GM12891 (cell line): Measurements from ENCODE around the gene HTD2.

Experiments used
- PAX5 ChIP-seq: IDR thresholded peaks from 2 replicates; pipeline ENCODE4 v1.6.1; 2011; ENCODE audit warnings: low read length, moderate library complexity, mild to moderate bottlenecking; ENCODE audit not compliant: insufficient read depth, severe bottlenecking
- POLR2A ChIP-seq: IDR thresholded peaks from 2 replicates; pipeline ENCODE4 v1.6.1; 2011; ENCODE audit warnings: low read depth, low read length, control low read depth
- POLR2AphosphoS5 ChIP-seq: IDR thresholded peaks from 2 replicates; pipeline ENCODE4 v1.6.1; 2011; ENCODE audit warnings: low read depth, low read length, control low read depth
- POU2F2 ChIP-seq: IDR thresholded peaks from 2 replicates; pipeline ENCODE4 v1.6.1; 2011; ENCODE audit warnings: low read depth, mild to moderate bottlenecking, control low read depth, low read length, moderate library complexity
- SPI1 ChIP-seq: IDR thresholded peaks from 2 replicates; pipeline ENCODE4 v1.6.1; 2011; ENCODE audit warnings: low read depth, low read length, control low read depth
- TAF1 ChIP-seq: IDR thresholded peaks from 2 replicates; pipeline ENCODE4 v1.6.1; 2011; ENCODE audit warnings: low read depth, low read length, control low read depth

- TF ChIP-seq POLR2A (no peak), POLR2AphosphoS5 (no peak), TAF1 (no peak), POU2F2 (no peak), SPI1 (no peak), PAX5 (no peak)
Observed at GRCh38 chr3:58352626-58353025, 46.3 kb downstream of the HTD2 start.
